B cell (primary cell): ENCODE measurements around the gene NFATC1. TPM values are rescaled to one million over a fixed set of nuclear protein-coding genes. Genes with fewer than 3 reads are reported as not detected.

Experiments
- ATAC-seq: fragments of 200-7000 bp; cut with Tn5 transposase; one replicate; pipeline ENCODE4 v1.10.0; 2021; ENCODE audit warnings: low read depth, mild to moderate bottlenecking, moderate number of reproducible peaks, moderate library complexity
- CTCF ChIA-PET: fragments of 350-600 bp; sonication (Branson Sonifier 250); formaldehyde crosslinking; loops from one replicate; lab custom pipeline; 2021; ENCODE audit warnings: antibody characterized with exemption, inconsistent platforms; lab: Charles Lee
- POLR2A ChIA-PET: fragments of 350-600 bp; sonication (Branson Sonifier 250); formaldehyde crosslinking; loops from one replicate; lab custom pipeline; 2021; ENCODE audit warnings: antibody characterized with exemption; lab: Charles Lee
- DNase-seq: peaks from one replicate; pipeline ENCODE4 v3.0.0; 2013
- H2AFZ ChIP-seq: 2 replicates; pipeline ENCODE4 v1.6.1; 2012; ENCODE audit warnings: mild to moderate bottlenecking, low read depth, low read length; ENCODE audit not compliant: insufficient read depth, poor library complexity, severe bottlenecking
- H3K27ac ChIP-seq, 2 donors: 1 replicate in 1 of 2; 2 replicates in 1 of 2; pipeline ENCODE4 v1.5.1; 2012 to 2013; ENCODE audit warnings: low read length in 2 of 2, mild to moderate bottlenecking in 2 of 2, moderate library complexity in 1 of 2
- H3K27me3 ChIP-seq, 4 experiments: fragments of 200-600 bp in 1 of 4; sonication (generic) in 1 of 4; replicated peaks in 1 of 4; 1 replicate in 2 of 4; 2 replicates in 2 of 4; pipeline versions ENCODE4 v1.6.1 to v1.7.0; 2013 to 2016; ENCODE audit warnings: low read length in 3 of 4, mild to moderate bottlenecking in 2 of 4, mixed read lengths in 1 of 4, moderate library complexity in 1 of 4; ENCODE audit not compliant: insufficient read depth in 4 of 4, control insufficient read depth in 3 of 4; ENCODE audit errors: control extremely low read depth in 1 of 4
- H3K36me3 ChIP-seq, 2 experiments: replicated peaks in 1 of 2; 1 replicate in 1 of 2; 2 replicates in 1 of 2; pipeline versions ENCODE4 v1.6.1 to v1.7.1; 2013; ENCODE audit warnings: low read length in 1 of 2; ENCODE audit not compliant: insufficient read depth in 2 of 2, control insufficient read depth in 1 of 2; ENCODE audit errors: control extremely low read depth in 1 of 2, extremely low read depth in 1 of 2
- H3K4me1 ChIP-seq, 2 donors: fragments of 200-600 bp in 1 of 2; sonication (generic) in 1 of 2; 1 replicate in 1 of 2; 2 replicates in 1 of 2; pipeline versions ENCODE4 v1.5.1 to v1.6.1; 2013 to 2017; ENCODE audit warnings: low read length in 2 of 2; ENCODE audit not compliant: control insufficient read depth in 2 of 2, insufficient read depth in 2 of 2
- H3K4me2 ChIP-seq: replicated peaks from 2 replicates; pipeline ENCODE3; 2012; ENCODE audit warnings: mild to moderate bottlenecking, low read depth, low read length; ENCODE audit not compliant: poor library complexity, severe bottlenecking
- H3K4me3 ChIP-seq, 5 experiments: fragments of 200-600 bp in 1 of 5; sonication (generic) in 1 of 5; 1 replicate in 3 of 5; 2 replicates in 2 of 5; pipeline versions ENCODE4 v1.5.1 to v1.7.0; 2011 to 2016; ENCODE audit warnings: low read length in 4 of 5, mild to moderate bottlenecking in 4 of 5, low read depth in 2 of 5, control low read depth in 1 of 5, moderate library complexity in 1 of 5; ENCODE audit not compliant: insufficient read depth in 1 of 5; ENCODE audit errors: control extremely low read depth in 1 of 5, extremely low read depth in 1 of 5
- H3K79me2 ChIP-seq: fragments of 200-600 bp; sonication (generic); one replicate; pipeline ENCODE4 v1.6.0; 2016; ENCODE audit warnings: low read length; ENCODE audit not compliant: control insufficient read depth, insufficient read depth
- H3K9ac ChIP-seq: fragments of 200-600 bp; sonication (generic); 2 replicates; pipeline ENCODE4 v1.6.1; 2017; ENCODE audit warnings: mild to moderate bottlenecking, low read length, moderate library complexity
- H3K9me3 ChIP-seq, 3 donors: one replicate each; pipeline versions ENCODE4 v1.6.1 to v1.7.1; 2013; ENCODE audit warnings: low read length in 2 of 3; ENCODE audit not compliant: control insufficient read depth in 2 of 3, insufficient read depth in 1 of 3; ENCODE audit errors: control extremely low read depth in 1 of 3
- H4K20me1 ChIP-seq: 2 replicates; pipeline ENCODE4 v1.6.0; 2012; ENCODE audit warnings: mild to moderate bottlenecking, low read length; ENCODE audit not compliant: insufficient read depth, control insufficient read depth, poor library complexity, severe bottlenecking
- H3K27ac Mint-ChIP-seq: one replicate; pipeline ENCODE4 v1.8.0; 2021; ENCODE audit warnings: mixed read lengths
- H3K27me3 Mint-ChIP-seq: one replicate; pipeline ENCODE4 v1.8.0; 2021; ENCODE audit warnings: mixed read lengths
- H3K4me1 Mint-ChIP-seq: one replicate; pipeline ENCODE4 v1.8.0; 2021; ENCODE audit warnings: mixed read lengths
- H3K4me3 Mint-ChIP-seq: one replicate; pipeline ENCODE4 v1.8.0; 2021; ENCODE audit warnings: mixed read lengths
- H3K9me3 Mint-ChIP-seq: one replicate; pipeline ENCODE4 v1.8.0; 2022; ENCODE audit warnings: mixed read lengths; ENCODE audit not compliant: insufficient read depth
- CTCF ChIP-seq: fragments of 200-600 bp; IDR thresholded peaks from one replicate; pipeline ENCODE4 v1.8.0; 2022; ENCODE audit warnings: antibody characterized with exemption, mild to moderate bottlenecking
- EZH2 ChIP-seq: IDR thresholded peaks from 2 replicates; pipeline ENCODE4 v1.6.1; 2012; ENCODE audit warnings: borderline replicate concordance, low read depth, mild to moderate bottlenecking, moderate library complexity, low read length; ENCODE audit not compliant: insufficient read depth, poor library complexity, severe bottlenecking
- WGBS: methylation state at CpG from one replicate; pipeline ENCODE4 v1.1.5; 2013; ENCODE audit warnings: missing lambda C conversion rate; ENCODE audit not compliant: insufficient coverage; 5-methylcytosine and 5-hydroxymethylcytosine counted together
- intact Hi-C: fragments of 100-400 bp; cut with micrococcal nuclease; formaldehyde crosslinking; loops from one replicate; pipeline ENCODE4 v1.10.0; 2022
- polyA plus RNA-seq: library from polyadenylated mRNA; depleted of rRNA; stranded (reverse); fragments of >200 nt; gene quantifications from 2 replicates; pipeline ENCODE4 v1.2.3, GENCODE V29; 2012
- total RNA-seq, 2 donors: library from RNA; stranded (reverse); fragments of 120-200 nt in 1 of 2; gene quantifications; 1 replicate in 1 of 2; 2 replicates in 1 of 2; pipeline versions ENCODE4 v1.2.3 to v1.2.4, GENCODE V29; 2013 to 2022

Gene NFATC1
- total and polyA plus RNA-seq, 2 donors (not counting 1 experiment from before 2014, with no cell fraction given) = 32.2 to 108 TPM

- H3K27ac ChIP-seq = peak overlapping the region; percentile 92 to 93
- Mint-ChIP-seq H3K9me3 (no peaks in the 10 kb centered on the region), H3K27ac (peak overlapping the region; percentile 98), H3K4me1 (peaks cover 60% of the 10 kb centered on the region), H3K27me3 (no peaks in the 10 kb centered on the region), H3K4me3 (peak overlapping the region; percentile 80)
- H3K4me2 ChIP-seq = peak overlapping the region; percentile 76
- H3K9me3 ChIP-seq = peaks cover 0 to 6% (median 0%) of the 10 kb centered on the region in 3 donors
- H4K20me1 ChIP-seq = peaks cover 2% of the 10 kb centered on the region
- 33% methylated on average over 24 of the region's 31 CpGs for WGBS
- no peak for TF ChIP-seq CTCF
- H3K79me2 ChIP-seq = peaks cover 89% of the 10 kb centered on the region
- peak; percentile 83 for DNase-seq
- peak; percentile 78 for ATAC-seq
- peak overlapping the region; percentile 35 for H2AFZ ChIP-seq
- peaks cover 41 to 72% of the 10 kb centered on the region in 2 donors for H3K4me1 ChIP-seq
- H3K36me3 ChIP-seq = peaks cover 0 to 47% of the 10 kb centered on the region in 2 experiments
- H3K27me3 ChIP-seq = no peaks in the 10 kb centered on the region
- ChIA-PET CTCF (no interaction called here), POLR2A (interaction anchor here (1.1 kb wide), 1 partner anchor 59 kb away, joined by 3 read pairs; no protein-coding TSS in a partner anchor)
- peak overlapping the region in 4 of 5 experiments; percentile 24 to 48 (median 31) for H3K4me3 ChIP-seq
- intact Hi-C loops = loop anchor here (1.0 to 2.0 kb wide), 6 partner anchors 18 to 64 kb away; no protein-coding TSS in a partner anchor
- peak overlapping the region; percentile 52 for H3K9ac ChIP-seq
These were observed 65.0 kb downstream of the NFATC1 start for GRCh38 chr18:79460481-79461300.

- Histone ChIP-seq H4K20me1 (no peaks in the 10 kb centered on the region), H3K36me3 (peaks cover 0 to 41% of the 10 kb centered on the region in 2 experiments), H3K4me1 (peaks cover 51 to 81% of the 10 kb centered on the region in 2 donors), H3K9me3 (peaks cover 0 to 6% (median 0%) of the 10 kb centered on the region in 3 donors), H3K9ac (peak overlapping the region; percentile 52), H2AFZ (no peak overlapping the region), H3K4me3 (peak overlapping the region in 1 of 5 experiments; percentile 48), H3K27ac (peak overlapping the region; percentile 92 to 93), H3K79me2 (peaks cover 88% of the 10 kb centered on the region), H3K27me3 (no peaks in the 10 kb centered on the region), H3K4me2 (peak overlapping the region; percentile 76)
- intact Hi-C loops = loop anchor here (2.0 kb wide), 3 partner anchors 19 to 57 kb away; no protein-coding TSS in a partner anchor
- ATAC-seq = no peak
- Mint-ChIP-seq H3K9me3 (no peaks in the 10 kb centered on the region), H3K27me3 (no peaks in the 10 kb centered on the region), H3K4me1 (peaks cover 69% of the 10 kb centered on the region), H3K4me3 (peak overlapping the region; percentile 55), H3K27ac (peak overlapping the region; percentile 92)
- WGBS = 93% methylated on average over 20 of the region's 22 CpGs
- ChIA-PET POLR2A (no interaction called here), CTCF (interaction anchor here (1.7 kb wide), 1 partner anchor 46 kb away, joined by 4 read pairs; no protein-coding TSS in a partner anchor)
- DNase-seq = no peak
- no peak for TF ChIP-seq EZH2
- TF ChIP-seq CTCF = no peak
These were observed 65.9 kb downstream of the NFATC1 start for GRCh38 chr18:79461627-79462026.
